HepG2 (cell line): ENCODE measurements around the gene ZFYVE28. TPM values are rescaled to one million over a fixed set of nuclear protein-coding genes. Genes with fewer than 3 reads are reported as not detected.
A peak's percentile ranks its signal among the peaks of the same experiment; 100 is the strongest.

Source experiments
- ATAC-seq: fragments of 200-7000 bp; cut with Tn5 transposase; 3 replicates; pipeline ENCODE4 v1.9.1; 2020; ENCODE audit warnings: mild to moderate bottlenecking, moderate library complexity
- BruUV-seq: library from RNA; stranded (reverse); fragments of 400-500 nt; replicated peaks from 2 replicates; lab custom pipeline; 2021; lab: Mats Ljungman, UMichigan
- CTCF ChIA-PET: fragments of 300-600 bp; formaldehyde crosslinking; extraction: SDS; loops from one replicate; lab custom pipeline; 2021; ENCODE audit warnings: low total read pairs, inconsistent platforms, low intra/inter-chr PET ratio; lab: Yijun Ruan, JAX
- POLR2A ChIA-PET: fragments of 350-600 bp; sonication (Branson Sonifier 250); formaldehyde crosslinking; loops from one replicate; lab custom pipeline; 2020; ENCODE audit warnings: antibody characterized with exemption, inconsistent platforms; lab: Yijun Ruan, JAX
- DNase-seq: peaks from one replicate; pipeline ENCODE4 v3.0.0-alpha.2; 2015; ENCODE audit warnings: low spot score
- FAIRE-seq: peaks from 3 replicates; lab custom pipeline; 2011; peaks lifted over from hg19 to GRCh38; lab: Jason Lieb, UNC
- H2AFZ ChIP-seq: one replicate; pipeline ENCODE4 v1.6.1; 2011; ENCODE audit warnings: low read length, inconsistent platforms
- H3K27ac ChIP-seq: fragments of 300-600 bp; 3 replicates; pipeline ENCODE4 v1.8.0; 2011; ENCODE audit warnings: mixed run types, mild to moderate bottlenecking, mixed read lengths, low read length, inconsistent platforms; ENCODE audit not compliant: insufficient read depth; ENCODE audit errors: extremely low read length
- H3K27me3 ChIP-seq, 2 experiments: fragments of 200-600 bp in 1 of 2; 2 replicates in 1 of 2; 3 replicates in 1 of 2; pipeline versions ENCODE4 v1.6.0 to v1.8.0; 2011; ENCODE audit warnings: low read length in 2 of 2, mild to moderate bottlenecking in 2 of 2, moderate library complexity in 2 of 2, inconsistent platforms in 1 of 2; ENCODE audit not compliant: insufficient read depth in 2 of 2, control insufficient read depth in 1 of 2
- H3K36me3 ChIP-seq, 2 experiments: fragments of 200-600 bp in 1 of 2; replicated peaks in 1 of 2; 2 replicates in 1 of 2; 3 replicates in 1 of 2; pipeline versions ENCODE4 v1.5.1 to v1.8.0; 2011; ENCODE audit warnings: low read length in 2 of 2, inconsistent platforms in 1 of 2; ENCODE audit not compliant: insufficient read depth in 2 of 2, control insufficient read depth in 1 of 2
- H3K4me1 ChIP-seq: 2 replicates; pipeline ENCODE4 v1.5.1; 2012; ENCODE audit warnings: low read length, inconsistent platforms; ENCODE audit not compliant: insufficient read depth
- H3K4me2 ChIP-seq: 2 replicates; pipeline ENCODE4 v1.6.0; 2011; ENCODE audit warnings: low read depth, low read length, inconsistent platforms
- H3K4me3 ChIP-seq, 3 experiments: fragments of 200-600 bp in 1 of 3; sonication (generic), shearing (Covaris generic) in 1 of 3; replicated peaks in 1 of 3; 2 replicates each; pipeline ENCODE4 v1.5.1; 2011 to 2016; ENCODE audit warnings: low read length in 3 of 3, inconsistent platforms in 2 of 3, low read depth in 2 of 3, mild to moderate bottlenecking in 2 of 3, control low read depth in 1 of 3, mixed read lengths in 1 of 3; ENCODE audit not compliant: insufficient read depth in 1 of 3
- H3K79me2 ChIP-seq: one replicate; pipeline ENCODE4 v1.6.1; 2011; ENCODE audit warnings: low read length, inconsistent platforms; ENCODE audit not compliant: insufficient read depth
- H3K9ac ChIP-seq: 2 replicates; pipeline ENCODE4 v1.6.0; 2011; ENCODE audit warnings: mild to moderate bottlenecking, low read depth, low read length, inconsistent platforms; ENCODE audit not compliant: insufficient read depth
- H3K9me3 ChIP-seq: 2 replicates; pipeline ENCODE4 v1.5.1; 2012; ENCODE audit warnings: mild to moderate bottlenecking, low read length
- H4K20me1 ChIP-seq: 2 replicates; pipeline ENCODE4 v1.6.0; 2011; ENCODE audit warnings: inconsistent platforms, mild to moderate bottlenecking, low read length, moderate library complexity; ENCODE audit not compliant: insufficient read depth
- HHEX ChIP-seq: IDR thresholded peaks from 2 replicates; pipeline ENCODE4 v1.6.1; 2016; ENCODE audit warnings: control low read depth
- HNF1A ChIP-seq, 2 experiments: sonication (generic) in 1 of 2; formaldehyde crosslinking in 1 of 2; IDR thresholded peaks; 2 replicates each; pipeline versions ENCODE4 v1.4.0 to v1.6.1; 2016 to 2020; ENCODE audit warnings: borderline replicate concordance in 1 of 2, low read depth in 1 of 2, mild to moderate bottlenecking in 1 of 2, missing genetic modification reagents in 1 of 2
- LBX2 ChIP-seq: sonication (generic); formaldehyde crosslinking; IDR thresholded peaks from 2 replicates; pipeline ENCODE4 v1.5.0; 2020; ENCODE audit warnings: missing genetic modification reagents, mild to moderate bottlenecking, borderline replicate concordance
- MXD1 ChIP-seq: sonication (generic); formaldehyde crosslinking; IDR thresholded peaks from 2 replicates; pipeline ENCODE4 v1.4.0; 2020; ENCODE audit warnings: mild to moderate bottlenecking, missing genetic modification reagents
- PAWR ChIP-seq: sonication (generic); formaldehyde crosslinking; IDR thresholded peaks from 2 replicates; pipeline ENCODE4 v1.4.0; 2020; ENCODE audit warnings: missing genetic modification reagents, mild to moderate bottlenecking, borderline replicate concordance
- PAX8 ChIP-seq: sonication (generic); formaldehyde crosslinking; IDR thresholded peaks from 2 replicates; pipeline ENCODE4 v1.8.0; 2022; ENCODE audit warnings: mild to moderate bottlenecking, missing genetic modification reagents, borderline replicate concordance
- POGK ChIP-seq: sonication (generic); formaldehyde crosslinking; conservative IDR thresholded peaks from 2 replicates; pipeline ENCODE4 v1.8.0; 2022; ENCODE audit warnings: mild to moderate bottlenecking, moderate library complexity, missing genetic modification reagents
- SMAD1 ChIP-seq: sonication (generic); formaldehyde crosslinking; IDR thresholded peaks from 2 replicates; pipeline ENCODE4 v1.4.0; 2020; ENCODE audit warnings: missing genetic modification reagents, low read depth, mild to moderate bottlenecking, borderline replicate concordance
- THAP7 ChIP-seq: sonication (generic); formaldehyde crosslinking; IDR thresholded peaks from 2 replicates; pipeline ENCODE4 v1.8.1; 2023; ENCODE audit warnings: mild to moderate bottlenecking, missing genetic modification reagents
- ZBTB46 ChIP-seq: sonication (generic); formaldehyde crosslinking; IDR thresholded peaks from 2 replicates; pipeline ENCODE4 v1.4.0; 2020; ENCODE audit warnings: mild to moderate bottlenecking, missing genetic modification reagents, borderline replicate concordance
- WGBS: methylation state at CpG from one replicate; pipeline ENCODE4 v1.1.6; 2017; ENCODE audit warnings: low lambda C conversion rate; 5-methylcytosine and 5-hydroxymethylcytosine counted together
- in situ Hi-C: cut with HindIII; loops from 2 replicates; pipeline ENCODE4 v1.10.0; 2017; ENCODE audit warnings: low pct_unique_long_range_greater_than_20kb; ENCODE audit not compliant: extremely low pct_ligation_motif_present
- intact Hi-C: fragments of 100-400 bp; cut with micrococcal nuclease; formaldehyde crosslinking; loops from one replicate; pipeline ENCODE4 v1.10.0; 2022; ENCODE audit not compliant: unreplicated experiment
- polyA plus RNA-seq, 8 experiments: library from polyadenylated mRNA; depleted of rRNA in 3 of 8; stranded (reverse) in 7 of 8; unstranded in 1 of 8; fragments of >200 nt; fragmentation: Illumina TruSeq in 4 of 8; extraction: Trizol in 4 of 8; gene quantifications; 2 replicates each; pipeline versions ENCODE4 v1.2.1 to v1.2.3, GENCODE V29; 2011 to 2016; ENCODE audit warnings: low read depth in 4 of 8, missing spikeins in 1 of 8, mixed read lengths in 1 of 8; ENCODE audit not compliant: insufficient read depth in 1 of 8
- total RNA-seq, 5 experiments: library from RNA; depleted of rRNA; stranded (reverse); fragments of >200 nt; fragmentation: Illumina TruSeq; extraction: Trizol; gene quantifications; 2 replicates each; pipeline ENCODE4 v1.2.3, GENCODE V29; 2016; ENCODE audit warnings: low read depth in 1 of 5

ZFYVE28 gene
- total and polyA plus RNA-seq, 2 of the 13 experiments (the other 11 are each of a cell fraction or from before 2014, with no cell fraction given): 0.12 to 0.22 TPM

- no peaks in the 10 kb centered on the region for H4K20me1 ChIP-seq
- 4% methylated on average over 9 of the region's 13 CpGs for WGBS
- H3K4me2 ChIP-seq: peak overlapping the region; percentile 89
- FAIRE-seq: no peak
- H3K4me3 ChIP-seq: peak overlapping the region; percentile 50 to 76 (median 71); a peak in 5 of 6 replicates
- peak overlapping the region; percentile 83 for H3K27ac ChIP-seq
- H3K9me3 ChIP-seq: no peaks in the 10 kb centered on the region
- peak; percentile 14 for ATAC-seq
- H3K79me2 ChIP-seq: peaks cover 9% of the 10 kb centered on the region
- H3K27me3 ChIP-seq: peaks cover 13 to 33% of the 10 kb centered on the region in 2 experiments; a peak in 3 of 5 replicates
- H3K9ac ChIP-seq: peak overlapping the region; percentile 77
- ChIA-PET CTCF (no interaction called here), POLR2A (interaction anchor here (0.8 kb wide), 1 partner anchor 206 kb away, joined by 4 read pairs; the partner anchor contains the start of gene RNF4)
- no peak overlapping the region for H2AFZ ChIP-seq
- DNase-seq: no peak
- peaks cover 31% of the 10 kb centered on the region for H3K4me1 ChIP-seq
- BruUV-seq: no TSS peak
- H3K36me3 ChIP-seq: 0 out of 5 replicates have a peak, but pooled peaks cover under 1 to 1% of the 10 kb centered on the region in 2 experiments
- intact Hi-C loops (loop anchor here (1.0 kb wide), 1 partner anchor 21 kb away; the partner anchor contains the start of genes HAUS3 and POLN), in situ Hi-C loops (no loop called here)
- TF ChIP-seq HHEX (CRISPR knock-in tag) (no peak), THAP7 (no peak), POGK (CRISPR knock-in tag) (no peak), SMAD1 (CRISPR knock-in tag) (no peak), ZBTB46 (CRISPR knock-in tag) (0 out of 2 replicates have a peak, but pooled peaks have one; percentile 19), PAX8 (peak; percentile 87; the same call in 1 of the 2 replicates), PAWR (CRISPR knock-in tag) (0 out of 2 replicates have a peak, but pooled peaks have one; percentile 77), MXD1 (CRISPR knock-in tag) (no peak), HNF1A (IDR thresholded peaks at IDR 0.05; ENCODE audit: low read depth) (no peak), HNF1A (CRISPR knock-in tag; IDR thresholded peaks at IDR 0.05; ENCODE audit: borderline replicate concordance) (no peak), LBX2 (CRISPR knock-in tag) (no peak)
These were observed 155.5 kb downstream of the ZFYVE28 start for GRCh38 chr4:2262944-2263250.
